ENCODE results near the gene NISCH.

The NISCH gene

GRCh38 chr3:52455283-52456168 lies at the start of gene NISCH:
NISCH (plus strand) TSS chr3:52455604; CDS start chr3:52455642, 38 bp downstream.
- peak; percentile 93 for DNase-seq (ENCODE audit: low read depth, low spot score)

GRCh38 chr3:52406231-52406661 lies 49.2 kb upstream of the NISCH start:
- no peak for DNase-seq (ENCODE audit: low read depth, low spot score)

GRCh38 chr3:52406791-52407510 lies 48.5 kb upstream of the NISCH start:
- DNase-seq (ENCODE audit: low read depth, low spot score), result no peak

DNA sequence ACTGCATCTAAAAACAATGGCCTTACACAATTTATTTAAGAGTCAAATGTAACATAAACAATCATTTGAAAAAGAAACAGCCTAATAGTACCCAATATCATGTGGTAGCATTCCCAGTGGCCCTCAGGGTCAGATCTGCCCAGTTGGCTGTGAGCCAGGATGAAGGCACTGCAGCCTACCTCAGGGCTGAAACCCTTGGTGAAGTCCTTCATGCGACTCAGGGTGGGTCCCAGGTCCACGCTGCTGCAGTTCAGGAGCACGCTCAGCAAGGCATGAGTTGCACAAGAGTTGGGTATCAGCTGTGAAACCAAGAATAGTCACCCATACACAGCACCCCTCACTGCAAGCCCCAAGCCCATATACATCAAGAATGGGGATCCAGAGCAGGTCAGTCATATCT lies 47.6 kb upstream of the NISCH start:
- no peak for DNase-seq (ENCODE audit: low read depth, low spot score)

DNA sequence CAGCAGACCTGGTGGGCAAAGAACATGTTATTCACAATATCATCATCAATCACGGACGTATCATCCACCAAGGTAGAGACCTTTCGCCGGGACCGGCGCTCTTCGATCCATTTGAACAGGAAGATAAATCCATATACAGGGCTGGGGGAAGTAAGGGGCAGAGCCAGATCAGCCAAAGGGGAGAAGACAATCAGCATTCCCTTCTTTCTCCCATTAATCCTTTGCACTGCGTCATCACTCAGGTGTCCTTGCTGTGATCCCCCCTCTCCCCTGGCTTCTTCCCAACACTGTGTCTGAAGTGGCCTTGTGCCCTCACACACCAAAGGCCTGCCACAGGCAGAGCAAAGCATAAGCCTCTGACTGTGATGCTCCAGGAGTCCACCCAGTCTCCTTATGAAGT lies 46.9 kb upstream of the NISCH start:
- DNase-seq (ENCODE audit: low read depth, low spot score), result no peak

DNA sequence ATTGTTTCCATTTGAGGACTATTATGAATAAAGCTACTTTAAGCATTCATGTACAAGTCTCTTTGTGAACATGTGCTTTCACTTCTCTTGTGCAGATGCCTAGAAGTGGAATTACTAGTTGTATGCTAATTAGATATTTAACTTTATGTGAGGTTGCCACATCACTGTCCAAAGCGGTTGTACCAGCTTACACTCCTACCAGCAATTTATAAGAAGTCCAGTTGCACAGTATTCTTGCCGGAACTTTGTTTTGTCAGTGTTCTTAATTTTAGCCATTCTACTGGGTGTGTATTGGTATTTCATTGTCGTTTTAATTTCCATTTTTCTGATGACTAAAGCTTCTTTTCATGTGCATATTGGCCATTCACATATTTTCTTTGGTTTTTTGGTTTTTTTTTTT lies 39.6 kb upstream of the NISCH start:
- no peak for DNase-seq (ENCODE audit: low read depth, low spot score)

- no peak for DNase-seq (ENCODE audit: low read depth, low spot score)
Observed at GRCh38 chr3:52420388-52420787, 35.0 kb upstream of the NISCH start.

DNA sequence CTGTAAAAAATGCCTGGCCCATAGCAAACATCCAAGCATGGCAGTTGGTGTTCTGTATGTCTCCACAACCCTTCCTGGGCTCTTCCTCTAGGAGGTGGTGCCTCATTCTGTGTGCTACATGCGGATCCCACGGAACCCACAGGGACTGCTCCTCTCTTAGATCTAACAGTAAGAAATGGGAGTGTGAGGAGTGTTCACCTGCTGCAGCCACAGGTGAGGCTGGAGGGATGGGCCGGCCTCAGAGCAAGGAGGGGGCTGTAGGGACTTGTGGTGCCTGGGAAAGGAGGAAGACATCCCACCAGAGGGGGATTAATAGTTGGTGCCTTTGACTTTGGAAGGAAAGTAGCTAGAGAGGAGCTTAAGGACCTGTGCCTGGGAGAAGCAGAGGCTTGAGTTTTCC lies 32.7 kb upstream of the NISCH start:
- DNase-seq (ENCODE audit: low read depth, low spot score), result no peak

DNA sequence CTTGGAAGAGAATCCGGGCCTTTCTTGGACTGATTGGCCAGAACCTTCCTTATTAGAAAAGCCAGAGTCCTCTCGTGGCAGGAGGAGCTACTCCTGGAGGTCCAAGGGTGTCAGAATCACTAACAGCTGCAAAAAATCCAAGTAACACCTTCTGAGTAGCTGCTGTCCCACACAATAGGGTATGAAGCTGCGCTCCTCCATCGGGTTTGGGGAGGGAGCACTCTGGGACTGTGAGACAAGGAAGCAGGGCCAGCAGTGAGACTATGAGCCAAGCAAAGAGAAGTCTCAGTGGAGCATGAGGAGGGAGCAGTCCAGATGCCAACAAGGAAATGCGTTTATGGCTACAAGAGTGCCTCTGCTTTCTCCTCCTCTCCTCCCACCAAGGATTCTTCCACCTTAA lies 32.2 kb upstream of the NISCH start:
- DNase-seq (ENCODE audit: low read depth, low spot score), result no peak

DNA sequence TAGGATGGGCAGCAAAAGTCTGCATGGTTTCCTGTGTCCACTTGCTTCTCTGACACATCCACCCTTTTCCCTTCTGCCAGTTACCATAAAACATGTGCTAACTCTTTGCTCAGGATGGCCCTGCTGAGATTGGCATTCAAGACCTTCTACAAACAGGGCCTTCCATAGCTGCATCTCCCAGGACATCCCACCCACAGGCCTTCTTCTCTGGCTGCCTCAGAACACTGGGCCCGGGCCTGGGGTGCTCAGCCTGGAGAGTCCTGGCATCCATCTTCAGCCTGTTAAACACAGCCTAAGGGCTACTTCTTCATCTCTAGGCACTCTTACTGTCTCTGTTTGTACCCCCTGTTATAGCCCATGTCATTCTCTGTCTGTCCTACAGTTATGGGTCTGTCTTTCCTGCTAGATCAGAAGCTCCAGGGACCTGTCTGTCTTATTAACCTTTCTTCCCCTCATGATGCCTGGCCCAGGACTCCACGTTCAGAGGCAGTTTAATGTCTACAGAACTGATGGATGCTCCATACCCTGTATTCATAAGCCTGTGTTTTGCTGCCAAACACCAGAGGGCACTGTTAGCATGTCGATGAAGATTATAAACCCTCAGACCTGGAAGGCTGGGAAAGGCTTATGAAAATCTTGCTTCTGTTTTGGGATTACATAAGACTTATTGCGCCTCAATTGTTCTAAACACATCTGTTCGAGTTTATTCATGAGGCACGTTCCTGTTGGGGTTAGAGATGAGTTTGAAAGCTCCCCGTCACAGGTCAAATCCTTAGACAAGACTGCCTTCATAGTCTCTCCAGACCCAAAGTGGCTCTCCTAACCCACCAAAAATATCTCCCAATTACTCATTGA lies 27.0 kb upstream of the NISCH start:
- DNase-seq (ENCODE audit: low read depth, low spot score), result no peak

- DNase-seq (ENCODE audit: low read depth, low spot score), result no peak
Observed at GRCh38 chr3:52429031-52429430, 26.4 kb upstream of the NISCH start.

DNA sequence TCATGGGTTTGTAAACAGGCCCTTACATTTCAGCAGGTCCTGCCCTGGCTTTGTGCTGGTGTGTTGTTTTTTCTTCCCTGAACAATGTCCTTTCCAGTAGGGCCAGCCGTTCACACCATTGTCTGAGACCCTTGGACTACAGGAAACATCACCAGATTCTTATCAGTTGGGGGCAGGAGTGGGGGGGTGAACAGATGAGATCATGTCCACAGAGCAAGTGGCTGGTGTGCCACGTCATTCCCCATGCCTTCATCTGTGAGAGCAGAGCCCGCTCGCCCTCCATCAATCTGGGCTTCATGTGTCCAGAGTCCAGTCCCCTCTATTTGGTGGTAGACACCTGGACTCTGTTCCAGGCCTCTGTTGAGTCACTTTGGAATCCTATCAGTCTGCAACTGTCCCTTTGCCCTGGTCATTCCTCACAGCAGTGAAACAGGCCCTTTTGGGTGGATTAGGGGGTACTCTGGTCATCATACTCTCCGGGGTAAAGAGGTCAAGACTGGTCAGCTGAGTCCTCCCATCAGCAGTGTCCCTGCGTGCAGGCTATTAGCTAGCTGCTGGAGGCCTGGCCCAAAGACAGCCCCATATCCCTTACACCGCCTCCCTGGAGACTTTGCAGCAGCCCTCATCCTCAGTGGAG lies 25.5 kb upstream of the NISCH start:
- no peak for DNase-seq (ENCODE audit: low read depth, low spot score)

- no peak for DNase-seq (ENCODE audit: low read depth, low spot score)
Observed at GRCh38 chr3:52430416-52430810, 25.0 kb upstream of the NISCH start.

GRCh38 chr3:52431459-52432223 lies 23.8 kb upstream of the NISCH start:
- no peak for DNase-seq (ENCODE audit: low read depth, low spot score)

- no peak for DNase-seq (ENCODE audit: low read depth, low spot score)
Observed at GRCh38 chr3:52432225-52432624, 23.2 kb upstream of the NISCH start.

DNA sequence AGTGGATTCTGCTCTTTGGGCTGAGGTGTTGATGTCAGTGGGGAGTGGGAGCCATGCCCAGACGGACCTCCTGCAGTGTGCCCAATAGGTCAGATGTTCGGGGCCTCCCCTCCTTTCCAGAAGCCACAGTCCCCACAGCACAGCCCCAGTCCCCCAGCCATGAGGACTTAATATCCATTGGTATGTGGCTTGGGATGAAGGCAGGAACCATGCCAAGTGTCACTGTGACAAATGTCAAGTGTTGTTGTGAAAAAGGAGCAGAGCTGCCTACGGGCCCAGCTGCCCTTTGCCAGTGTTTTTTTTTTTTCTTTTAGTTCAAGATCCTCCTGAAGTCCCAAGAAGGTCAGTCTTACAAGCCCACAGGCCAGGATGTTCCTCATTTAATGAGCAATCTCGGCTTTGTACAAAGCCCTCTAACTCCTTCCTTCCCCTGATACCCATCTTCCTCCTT lies 22.7 kb upstream of the NISCH start:
- no peak for DNase-seq (ENCODE audit: low read depth, low spot score)

DNA sequence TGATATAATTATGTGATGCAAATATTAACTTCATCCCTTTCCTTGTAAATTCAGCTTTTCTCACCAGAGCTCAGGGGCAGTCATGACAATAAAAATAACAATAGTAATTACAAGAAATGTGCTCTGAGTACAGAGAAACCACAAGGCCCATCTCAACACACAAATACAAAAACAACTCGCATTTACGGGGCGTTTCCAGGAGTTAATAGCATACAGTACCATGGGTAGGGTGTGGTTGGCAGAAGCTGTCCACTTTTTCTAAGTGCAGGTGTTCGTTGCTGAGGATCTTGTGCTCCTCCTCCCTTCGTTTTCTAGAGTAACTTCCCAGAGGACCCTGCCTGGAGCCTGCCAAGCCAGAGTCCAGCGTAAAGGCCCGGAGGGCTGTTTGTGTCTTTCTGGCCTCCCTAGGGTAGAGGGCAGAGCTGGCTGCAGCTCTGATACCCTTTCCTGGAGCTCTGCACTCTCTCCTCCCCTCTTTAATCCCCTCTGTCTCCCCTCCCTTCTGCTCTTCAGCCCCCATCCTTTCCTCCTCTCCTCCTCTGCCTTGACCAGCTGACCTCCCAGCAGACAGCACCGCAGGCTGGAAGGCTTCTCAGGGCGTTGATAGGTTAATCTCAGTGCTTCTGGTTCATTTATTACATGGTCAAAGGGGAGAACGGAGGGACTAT lies 21.9 kb upstream of the NISCH start:
- DNase-seq (ENCODE audit: low read depth, low spot score), result no peak

GRCh38 chr3:52433996-52434479 lies 21.4 kb upstream of the NISCH start:
- no peak for DNase-seq (ENCODE audit: low read depth, low spot score)

DNA sequence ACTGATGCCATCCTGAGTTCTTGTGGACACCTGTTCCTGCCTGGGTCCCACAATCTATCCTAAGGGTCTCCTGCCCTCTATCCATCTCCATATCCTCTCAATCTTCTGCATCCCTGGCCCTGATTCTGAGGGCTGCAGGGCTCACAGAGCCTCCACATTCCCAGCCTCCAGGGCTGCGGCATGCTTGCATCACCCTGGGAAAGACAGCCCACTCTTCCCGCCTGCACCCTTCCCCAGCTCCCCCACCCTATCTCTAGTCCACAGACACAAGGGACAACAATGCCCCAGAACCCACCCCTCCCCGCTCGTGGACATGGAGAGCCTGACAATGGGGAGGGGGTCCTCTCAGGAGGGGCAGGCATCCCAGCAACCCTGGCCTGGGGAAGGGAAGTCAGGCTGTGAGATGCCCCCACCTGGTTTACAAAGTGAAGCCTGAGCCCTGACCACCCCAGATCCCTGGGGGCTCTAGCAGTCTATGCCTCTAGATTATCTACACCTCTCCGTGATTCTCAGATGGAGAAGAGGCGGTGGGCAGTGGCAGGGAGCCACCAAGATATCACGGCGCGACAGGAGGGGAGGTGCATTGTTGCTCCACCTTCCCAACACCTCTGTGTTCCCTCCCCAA lies 20.8 kb upstream of the NISCH start:
- no peak for DNase-seq (ENCODE audit: low read depth, low spot score)

All from activated naive CD8-positive, alpha-beta T cell treated with anti-CD3 and anti-CD28 coated beads, Interleukin-2, amount 50 U/mL, for 16 hours (primary cell).